Right lobe of liver (tissue), 4 donors: ENCODE data around the gene NLRP14.

Source experiments
- CTCF ChIP-seq, 4 donors: fragments of 200-600 bp in 3 of 4; fragments of 450-650 bp in 1 of 4; IDR thresholded peaks; one replicate each; pipeline versions ENCODE4 v1.5.1 to v1.8.0; 2016 to 2022; ENCODE audit warnings: antibody characterized with exemption in 4 of 4, mild to moderate bottlenecking in 2 of 4
- POLR2A ChIP-seq: fragments of 450-650 bp; IDR thresholded peaks from one replicate; pipeline ENCODE4 v1.6.1; 2017; ENCODE audit warnings: antibody characterized with exemption, mild to moderate bottlenecking
- donor health status: DM: no; HTN: no; CAD: no.
- donor health status: DM: no; HTN: no; CAD: no.
- donor health status: DM: no; HTN: yes; CAD: no.

- TF ChIP-seq CTCF (IDR thresholded peaks at IDR 0.05) (no peak), POLR2A (no peak)
Measured at GRCh38 chr11:6995703-6996102, 24.6 kb upstream of the NLRP14 start.
